GM19395 (cell line): Measurements from ENCODE around the gene KCTD2.
A peak's percentile ranks its signal among the peaks of the same experiment; 100 is the strongest.
"Not testable (repeated sequence)": the region's sequence is repeated elsewhere in the genome, so short reads cannot be mapped to it uniquely, and the experiment has no call there.

ENCODE experiments used
- ATAC-seq: cut with Tn5 transposase; IDR thresholded peaks from one replicate; pipeline ENCODE4 v1.9.1; 2021; ENCODE audit warnings: mild to moderate bottlenecking, moderate library complexity; ENCODE audit not compliant: unreplicated experiment

KCTD2 gene

DNA sequence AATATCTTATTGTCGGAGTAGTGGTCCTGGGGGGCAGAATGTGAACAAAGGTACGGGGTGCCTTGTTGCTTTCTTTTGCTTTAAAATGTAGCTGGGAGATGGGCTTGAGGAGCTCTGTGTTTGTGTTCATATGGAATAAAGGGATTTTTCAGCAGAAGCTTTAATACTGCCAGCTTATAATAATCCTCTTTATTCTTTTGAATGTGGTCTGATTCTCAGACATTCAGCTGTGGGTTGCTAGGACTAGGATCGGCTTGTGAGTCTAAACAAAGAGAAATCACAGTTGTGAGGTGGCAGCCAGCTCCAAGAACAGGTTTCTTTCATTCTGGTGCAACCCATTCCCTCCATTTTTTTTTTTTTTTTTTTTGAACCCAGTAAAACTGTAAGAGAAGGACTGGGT, 27.3 kb upstream of the KCTD2 start:
- ATAC-seq = no peak

DNA sequence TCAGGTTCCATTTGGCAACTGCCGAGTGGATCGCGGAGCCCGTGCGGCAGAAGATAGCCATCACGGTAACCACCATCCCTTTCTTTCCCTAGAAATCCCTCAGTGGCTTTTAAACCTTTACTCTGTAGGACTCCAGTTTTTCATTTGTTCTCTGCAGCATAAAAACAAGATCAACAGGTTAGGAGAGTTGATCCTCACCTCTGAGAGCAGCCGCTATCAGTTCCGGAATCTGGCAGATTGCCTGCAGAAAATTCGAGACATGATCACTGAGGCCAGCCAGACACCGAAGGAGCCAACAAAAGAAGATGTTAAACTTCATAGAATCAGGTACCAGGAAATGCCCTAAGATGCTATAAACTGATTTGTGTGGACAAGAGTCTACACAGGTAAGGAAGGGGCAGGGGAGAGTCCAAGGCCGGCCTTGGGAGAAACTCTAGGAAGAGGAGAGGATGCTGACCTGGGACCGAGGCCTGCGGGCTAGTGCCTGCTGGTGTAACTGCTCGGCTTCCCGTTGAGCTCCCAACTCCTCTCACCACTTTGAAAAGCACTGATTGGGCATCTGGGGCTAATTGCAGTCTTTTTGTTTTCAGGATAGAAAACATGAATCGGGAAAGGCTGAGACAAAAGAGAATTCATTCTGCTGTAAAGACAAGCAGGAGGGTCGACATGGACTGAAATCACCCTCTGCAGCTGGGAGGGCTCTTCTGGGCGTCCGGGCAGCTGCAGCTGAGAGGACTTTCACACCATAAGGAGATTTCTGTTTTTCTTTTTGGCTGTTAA, 26.5 kb upstream of the KCTD2 start:
- no peak for ATAC-seq

DNA sequence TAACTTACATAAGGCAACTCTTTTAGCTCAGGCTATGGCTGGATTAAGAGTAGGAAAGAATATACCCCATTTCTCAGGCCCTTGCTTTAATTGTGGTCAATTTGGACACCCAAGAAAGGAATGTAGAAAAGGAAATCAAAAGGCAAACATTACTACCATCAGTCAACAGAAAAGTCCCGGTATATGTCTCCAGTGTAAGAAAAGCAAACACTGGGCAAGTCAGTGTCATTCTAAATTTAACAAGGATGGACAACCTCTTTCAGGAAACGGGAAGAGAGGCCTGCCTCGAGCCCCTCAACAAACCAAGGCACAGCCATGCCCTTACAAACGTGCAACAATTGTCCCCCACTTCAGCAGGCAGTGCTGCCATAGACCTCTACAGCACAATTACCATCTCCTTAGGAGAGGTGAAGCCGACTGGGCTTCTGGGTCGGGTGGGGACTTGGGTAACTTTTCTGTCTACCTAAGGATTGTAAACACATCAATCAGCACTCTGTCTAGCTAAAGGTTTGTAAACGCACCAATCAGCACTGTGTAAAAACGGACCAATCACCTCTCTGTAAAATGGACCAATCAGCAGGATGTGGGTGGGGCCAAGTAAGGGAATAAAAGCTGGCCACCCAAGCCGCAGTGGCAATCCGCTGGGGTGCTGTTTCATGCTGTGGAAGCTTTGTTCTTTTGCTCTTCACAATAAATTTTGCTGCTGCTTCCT, 22.2 kb upstream of the KCTD2 start:
- no peak for ATAC-seq

DNA sequence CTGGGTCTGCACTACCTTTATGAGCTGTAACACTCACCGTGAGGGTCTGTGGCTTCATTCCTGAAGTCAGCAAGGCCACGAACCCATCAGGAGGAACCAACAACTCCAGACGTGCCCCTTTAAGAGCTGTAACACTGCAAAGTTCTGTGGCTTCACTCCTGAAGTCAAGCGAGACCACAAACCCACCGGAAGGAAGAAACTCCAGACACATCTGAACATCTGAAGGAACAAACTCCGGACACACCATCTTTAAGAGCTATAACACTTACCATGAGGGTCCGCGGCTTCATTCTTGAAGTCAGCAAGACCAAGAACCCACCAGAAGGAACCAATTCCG, 21.7 kb upstream of the KCTD2 start:
- not testable (repeated sequence) for ATAC-seq

DNA sequence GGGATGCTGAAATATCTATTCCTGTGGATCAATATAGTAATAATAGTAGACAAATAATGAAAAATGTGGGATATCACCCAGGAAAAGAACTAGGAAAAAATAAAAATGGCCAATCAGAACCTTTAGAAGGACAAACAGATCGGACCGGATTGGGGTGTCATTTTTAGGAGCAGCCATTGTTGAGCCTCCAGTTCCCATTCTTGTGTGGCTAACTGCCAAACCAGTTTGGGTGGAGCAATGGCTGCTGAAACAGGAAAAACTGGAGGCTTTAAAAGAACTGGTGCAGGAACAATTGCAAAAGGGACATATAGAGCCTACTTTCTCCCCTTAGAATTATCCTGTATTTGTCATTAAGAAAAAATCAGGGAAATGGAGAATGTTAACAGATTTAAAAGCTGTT, 20.4 kb upstream of the KCTD2 start:
- not testable (repeated sequence) for ATAC-seq

DNA sequence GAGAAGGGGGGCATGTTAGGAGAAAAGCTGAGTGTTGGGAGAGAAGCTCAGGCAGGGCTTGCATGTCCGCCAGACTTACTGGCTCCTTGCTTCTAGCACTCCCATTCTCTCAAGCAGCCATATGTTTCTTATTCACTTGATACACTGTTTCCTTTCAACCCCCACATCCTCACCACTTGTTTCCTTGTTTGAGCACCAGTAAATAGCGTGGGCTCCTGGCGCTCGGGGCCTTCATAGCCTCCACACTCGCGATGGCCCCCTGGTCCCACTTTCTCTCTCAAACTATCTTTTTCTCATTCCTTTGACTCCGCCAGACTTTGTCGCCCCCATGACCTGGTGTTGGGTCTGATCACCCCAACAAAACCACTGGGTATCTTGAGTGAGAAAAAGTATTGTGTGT, 16.9 kb upstream of the KCTD2 start:
- no peak for ATAC-seq

DNA sequence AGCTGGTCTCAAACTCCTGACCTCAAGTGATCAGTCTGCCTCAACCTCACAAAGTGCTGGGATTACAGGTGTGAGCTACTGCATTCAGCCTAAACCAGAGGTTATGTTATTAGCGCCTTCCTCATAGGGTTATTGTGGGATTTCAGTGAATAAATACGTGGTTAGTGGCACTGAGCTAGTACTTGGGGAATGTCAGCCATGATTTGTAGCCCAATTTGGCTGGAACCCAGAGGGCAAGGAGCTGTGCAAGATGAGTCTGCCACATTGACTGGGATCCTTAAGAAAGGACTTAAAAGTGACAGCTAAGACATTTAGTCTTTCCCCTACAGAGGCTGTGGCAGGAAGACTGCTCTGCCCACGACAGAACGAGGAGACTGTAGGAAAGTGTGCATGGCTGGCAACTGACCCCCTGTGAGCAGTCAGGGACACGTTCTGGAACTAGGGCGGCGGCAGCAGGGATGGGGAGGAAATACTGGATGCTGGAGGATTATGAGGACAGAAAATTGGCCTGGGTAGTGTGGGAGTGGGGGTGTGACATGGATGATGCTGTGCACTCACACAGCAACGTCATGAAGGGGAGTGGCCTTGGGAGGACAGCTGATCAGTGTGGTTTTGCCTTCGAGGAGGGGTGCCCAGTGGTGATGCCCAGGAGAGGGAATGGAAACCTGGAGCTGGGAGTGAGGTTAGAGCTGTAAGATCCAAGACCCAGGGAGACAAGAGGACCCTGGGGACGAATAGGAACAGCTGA, 14.9 kb upstream of the KCTD2 start:
- ATAC-seq = no peak

DNA sequence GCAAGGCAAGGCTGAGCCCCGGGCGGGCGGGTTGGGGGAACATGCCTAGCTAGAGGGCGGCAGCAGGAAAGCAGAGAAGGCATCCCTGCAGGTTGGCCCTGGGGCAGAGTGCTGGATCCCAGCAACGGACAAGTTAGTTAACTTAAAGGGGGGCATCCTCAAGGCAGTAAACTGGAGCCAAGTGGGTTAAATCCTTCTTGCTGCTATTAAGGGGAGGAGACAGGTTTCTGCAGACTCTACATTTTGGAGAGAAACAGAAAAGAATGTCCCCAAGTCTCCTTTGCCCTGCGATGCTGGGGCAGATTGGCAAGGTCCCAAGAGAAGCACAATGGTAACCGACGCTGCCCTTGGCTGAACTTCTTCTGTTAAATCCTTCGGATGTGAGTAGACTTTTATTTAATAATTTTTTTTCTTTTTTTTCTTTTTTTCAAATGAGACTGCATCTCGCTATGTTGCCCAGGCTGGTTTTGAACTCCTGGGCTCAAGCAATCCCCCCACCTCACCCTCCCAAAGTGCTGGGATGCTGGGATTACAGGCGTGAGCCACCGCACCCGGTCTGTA, 14.2 kb upstream of the KCTD2 start:
- no peak for ATAC-seq

DNA sequence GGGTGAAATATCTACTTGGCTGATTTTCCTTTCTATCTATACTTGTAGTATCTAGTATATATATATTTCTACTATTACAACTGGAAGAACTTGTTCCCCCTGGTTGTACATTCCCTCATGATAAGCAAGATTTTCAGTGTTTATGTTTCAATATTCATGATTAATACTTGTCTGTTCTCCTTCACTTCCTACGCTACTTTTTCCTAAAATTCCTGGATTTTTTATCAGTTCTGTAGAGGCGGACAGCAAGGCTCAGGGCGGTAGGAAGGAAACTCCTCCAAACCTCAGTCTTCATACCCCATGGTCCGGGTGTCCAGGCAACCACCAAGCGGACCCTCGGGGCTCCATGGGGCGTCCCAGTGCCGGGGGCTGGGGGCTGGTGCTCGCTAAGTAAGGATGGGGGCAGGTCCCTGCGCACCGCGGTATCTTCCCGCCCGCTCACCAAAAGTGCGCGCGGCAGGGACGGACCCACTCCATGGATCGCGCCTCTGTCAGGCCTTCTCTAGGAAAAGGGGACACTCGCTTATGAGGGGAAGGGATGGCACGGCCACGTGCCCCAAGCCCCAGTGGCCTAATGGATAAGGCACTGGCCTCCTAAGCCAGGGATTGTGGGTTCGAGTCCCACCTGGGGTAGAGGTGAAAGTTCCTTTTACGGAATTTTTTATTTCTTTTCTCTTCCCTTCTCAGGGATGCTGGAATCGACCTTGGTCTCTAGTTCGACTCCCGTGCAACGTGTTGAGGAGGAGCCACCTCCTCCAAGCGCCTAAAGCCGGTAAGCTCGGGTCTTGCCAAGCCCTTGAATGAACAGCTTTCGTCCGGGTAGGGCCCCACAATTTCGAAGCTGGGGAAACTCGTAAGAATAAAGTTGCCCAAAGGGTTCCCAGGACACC, 13.4 kb upstream of the KCTD2 start:
- ATAC-seq = peak; percentile 46

DNA sequence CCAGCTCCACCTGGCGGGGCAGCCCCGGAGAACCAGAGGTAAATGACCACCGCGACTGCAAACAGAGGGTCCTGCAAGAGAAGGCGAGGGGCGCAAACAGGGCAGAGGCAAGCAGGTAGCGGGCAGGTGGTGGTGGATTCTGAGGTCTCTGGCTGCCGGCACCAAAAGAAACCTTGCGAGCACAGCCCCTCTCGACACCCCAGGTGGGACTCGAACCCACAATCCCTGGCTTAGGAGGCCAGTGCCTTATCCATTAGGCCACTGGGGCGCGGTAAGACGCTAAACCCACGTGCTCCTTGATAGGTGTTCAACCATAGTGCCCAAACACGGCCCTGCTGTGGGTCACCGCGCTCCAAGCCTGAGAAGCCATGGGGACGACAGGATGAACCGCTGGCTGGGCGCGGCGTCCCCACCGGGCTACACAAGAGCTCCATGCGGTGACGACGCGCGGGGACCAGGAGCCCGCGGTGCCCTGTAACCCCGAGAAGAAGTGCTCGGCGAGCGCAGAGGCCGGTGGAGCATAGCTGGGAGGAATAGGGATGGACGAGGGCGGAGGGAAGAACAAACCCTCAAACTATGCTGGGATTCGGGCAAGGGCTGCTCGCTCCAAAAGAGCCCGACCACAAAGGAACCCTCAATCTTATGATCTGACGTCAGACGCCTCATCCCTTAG, 12.7 kb upstream of the KCTD2 start:
- ATAC-seq = peak; percentile 62

DNA sequence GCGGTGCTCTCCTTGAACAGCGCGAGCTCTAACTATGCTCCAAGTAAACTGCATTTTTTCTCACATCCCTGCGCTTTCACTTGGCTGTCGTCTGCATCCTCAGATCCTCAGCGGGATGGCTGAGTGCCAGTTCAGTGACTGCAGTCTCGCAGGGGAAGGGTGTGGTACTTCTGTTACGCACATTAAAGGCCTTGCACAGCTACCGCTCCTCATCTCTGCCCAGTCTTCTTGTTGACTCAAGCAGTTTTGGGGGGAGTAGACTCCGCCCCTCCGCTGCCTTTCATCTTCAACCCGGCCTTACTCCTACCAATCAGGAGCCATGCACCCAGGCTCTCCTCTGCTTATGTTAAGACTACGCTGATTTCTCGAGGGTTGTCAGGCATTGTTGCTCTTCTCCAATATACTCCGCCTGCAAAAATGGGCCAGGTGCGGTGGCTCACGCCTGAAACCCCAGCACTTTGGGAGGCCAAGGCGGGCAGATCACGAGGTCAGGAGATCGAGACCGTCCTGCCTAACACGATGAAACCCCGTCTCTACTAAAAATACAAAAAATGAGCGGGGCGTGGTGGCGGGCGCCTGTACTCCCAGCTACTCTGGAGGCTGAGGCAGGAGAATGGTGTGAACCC, 10.3 kb upstream of the KCTD2 start:
- ATAC-seq = no peak

DNA sequence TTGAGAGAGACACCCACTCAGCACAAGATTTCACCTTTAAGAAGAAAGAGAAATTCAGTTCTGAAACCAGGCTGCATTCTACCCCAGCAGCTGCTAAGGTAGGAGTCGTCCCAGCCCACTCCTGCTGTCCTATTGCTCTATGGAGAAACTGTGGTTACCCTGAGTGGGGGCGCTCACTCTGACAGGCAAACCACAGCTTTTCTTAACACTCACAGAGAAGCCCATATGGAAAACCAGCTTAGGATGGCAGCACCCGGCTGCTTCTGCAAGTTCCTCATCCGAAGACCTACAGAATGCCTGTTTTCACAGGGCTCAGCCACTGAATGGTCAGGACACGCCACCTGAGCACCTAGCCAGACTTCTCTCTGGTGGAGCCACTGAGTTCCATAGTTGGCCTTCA, 7.8 kb upstream of the KCTD2 start:
- no peak for ATAC-seq

DNA sequence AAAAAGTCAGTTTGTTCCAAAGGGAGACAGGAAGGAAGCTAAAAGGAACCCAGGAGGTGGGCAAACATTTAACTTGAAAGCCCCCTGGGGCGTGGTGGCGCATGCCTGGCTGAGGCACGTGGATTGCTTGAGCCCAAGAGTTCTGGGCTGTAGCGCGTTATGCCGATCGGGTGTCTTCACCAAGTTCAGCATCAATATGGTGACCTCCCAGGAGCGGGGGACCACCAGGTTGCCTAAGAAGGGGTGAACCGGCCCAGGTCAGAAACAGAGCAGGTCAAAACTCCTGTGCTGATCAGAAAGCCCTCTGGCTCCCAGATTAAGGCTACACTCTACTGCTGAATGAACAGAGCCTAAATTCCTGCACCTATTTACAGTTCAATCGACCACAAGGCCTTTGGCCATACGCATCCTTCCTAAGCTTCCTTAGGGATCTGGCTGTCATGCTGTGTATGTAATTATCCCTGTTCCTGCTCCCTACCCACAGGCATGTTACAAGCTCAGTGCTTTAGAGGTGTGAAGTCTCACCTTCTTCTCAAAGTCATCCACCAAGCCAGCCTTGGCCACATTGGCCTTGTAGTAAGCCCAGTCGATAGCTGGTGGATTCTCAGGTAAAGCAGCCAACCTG, 5.3 kb upstream of the KCTD2 start:
- no peak for ATAC-seq

DNA sequence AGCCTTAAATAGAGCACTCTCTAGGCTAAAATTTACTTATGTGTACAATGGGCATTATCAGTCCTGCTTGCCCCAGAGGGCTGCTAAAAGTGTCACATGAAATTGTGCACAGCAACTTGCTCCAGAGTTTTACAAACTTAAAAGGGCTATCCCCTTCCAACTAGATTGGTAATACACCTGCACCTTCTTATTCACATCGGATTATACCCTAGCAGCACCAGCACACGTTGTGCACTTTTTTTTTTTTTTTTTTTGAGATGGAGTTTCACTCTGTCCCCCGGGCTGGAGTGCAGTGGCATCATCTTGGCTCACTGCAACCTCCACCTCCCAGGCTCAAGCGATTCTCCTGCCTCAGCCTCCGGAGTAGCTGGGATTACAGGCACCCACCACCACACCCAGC, 3.2 kb upstream of the KCTD2 start:
- not testable (repeated sequence) for ATAC-seq

DNA sequence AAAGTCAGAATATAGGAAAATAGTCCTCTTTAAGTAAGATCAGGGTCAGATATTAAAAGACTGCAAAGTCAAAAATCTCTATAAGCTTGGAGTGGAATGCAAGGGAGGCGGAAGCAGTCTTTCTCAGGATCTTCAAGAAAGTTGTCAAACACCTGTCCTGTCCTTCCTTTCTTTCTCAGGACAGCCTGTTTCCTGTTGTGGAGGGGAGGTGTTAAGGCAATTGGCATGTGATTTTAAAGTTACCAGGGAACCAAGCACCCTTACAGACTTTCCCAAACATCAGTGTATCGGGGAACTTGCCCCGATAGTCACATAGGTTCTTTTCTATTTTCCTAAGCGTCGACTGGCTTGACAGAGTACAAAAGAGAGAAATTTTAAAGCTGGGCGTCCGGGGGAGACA, 2.3 kb upstream of the KCTD2 start:
- ATAC-seq = no peak

DNA sequence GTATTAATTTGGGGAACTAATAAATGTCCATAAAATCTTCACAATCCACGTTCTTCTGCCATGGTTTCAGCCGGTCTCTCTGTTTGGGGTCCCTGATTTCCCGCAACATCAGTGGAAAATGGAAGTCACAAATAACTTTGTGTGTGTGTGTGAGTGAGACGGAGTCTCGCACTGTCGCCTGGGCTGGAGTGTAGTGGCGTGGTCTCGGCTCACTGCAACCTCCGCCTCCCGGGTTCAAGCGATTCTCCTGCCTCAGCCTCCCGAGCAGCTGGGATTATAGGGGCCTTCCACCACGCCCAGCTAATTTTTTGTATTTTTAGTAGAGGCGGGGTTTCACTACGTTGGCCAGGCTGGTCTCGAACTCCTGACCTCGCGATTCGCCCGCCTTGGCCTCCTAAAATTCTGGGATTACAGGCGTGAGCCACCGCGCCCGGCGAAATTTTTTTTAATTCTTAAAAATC, 1.0 kb upstream of the KCTD2 start:
- ATAC-seq = not testable (repeated sequence)

DNA sequence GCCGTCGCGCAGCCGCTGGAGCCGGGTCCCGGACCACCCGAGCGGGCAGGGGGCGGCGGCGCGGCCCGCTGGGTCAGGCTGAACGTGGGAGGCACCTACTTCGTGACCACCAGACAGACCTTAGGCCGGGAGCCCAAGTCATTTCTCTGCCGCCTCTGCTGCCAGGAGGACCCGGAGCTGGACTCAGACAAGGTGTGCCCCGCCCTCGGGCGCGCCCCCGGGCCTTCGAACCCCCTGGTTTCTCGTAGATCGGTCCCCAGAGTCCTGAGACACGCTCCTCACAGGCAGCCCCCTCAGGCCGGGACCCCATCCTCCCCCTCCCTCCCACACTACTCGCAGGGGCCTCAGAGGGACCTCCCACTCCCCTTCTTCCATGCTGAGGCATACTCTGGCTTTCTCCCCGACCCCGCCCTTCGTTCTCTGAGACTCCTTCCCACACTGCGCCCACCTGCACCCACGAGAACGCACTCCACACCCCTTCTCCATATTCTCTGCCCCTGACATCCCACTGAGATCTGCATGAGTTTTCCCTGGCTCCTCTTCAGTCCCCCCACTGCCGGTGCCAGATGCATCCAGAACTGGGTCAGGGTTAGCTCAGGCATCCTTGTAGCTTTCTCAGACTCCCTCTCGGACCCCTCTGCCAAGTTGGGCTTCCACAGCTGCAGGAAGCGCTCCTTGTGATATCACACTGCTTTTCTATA, 523 bp downstream of the KCTD2 start:
- ATAC-seq = peak; percentile 20

DNA sequence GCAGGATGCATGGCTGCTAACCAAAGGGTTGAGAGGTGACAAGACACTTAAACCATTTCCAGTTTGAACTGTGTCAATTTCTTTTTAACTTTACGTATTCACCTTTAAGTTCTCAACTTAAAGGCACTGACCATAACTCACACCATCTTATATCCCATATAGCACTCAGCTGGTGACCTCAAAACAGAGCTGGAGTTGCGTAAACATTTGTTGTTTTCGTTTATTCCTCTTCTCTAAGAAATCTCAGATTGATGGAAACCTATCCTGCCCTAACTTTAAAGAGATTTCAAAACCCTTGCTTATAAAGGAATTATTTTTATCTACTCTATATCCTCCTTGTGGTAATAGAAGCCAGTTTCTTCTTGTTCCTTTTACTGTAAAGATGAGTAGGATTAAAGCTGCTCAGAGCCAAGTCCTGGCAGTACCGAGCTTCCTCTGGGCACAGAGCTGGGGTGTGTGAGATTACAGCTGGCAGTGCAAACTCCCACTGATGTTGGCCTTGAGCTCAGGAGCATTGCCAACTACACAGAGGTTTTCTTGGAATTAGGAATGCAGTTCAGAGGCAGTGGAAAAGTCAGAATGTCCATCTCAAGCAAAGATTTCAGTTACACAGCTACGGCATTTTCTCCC, 1.3 kb downstream of the KCTD2 start:
- no peak for ATAC-seq
